ENCODE results near the gene SPON2.

The SPON2 gene

DNA sequence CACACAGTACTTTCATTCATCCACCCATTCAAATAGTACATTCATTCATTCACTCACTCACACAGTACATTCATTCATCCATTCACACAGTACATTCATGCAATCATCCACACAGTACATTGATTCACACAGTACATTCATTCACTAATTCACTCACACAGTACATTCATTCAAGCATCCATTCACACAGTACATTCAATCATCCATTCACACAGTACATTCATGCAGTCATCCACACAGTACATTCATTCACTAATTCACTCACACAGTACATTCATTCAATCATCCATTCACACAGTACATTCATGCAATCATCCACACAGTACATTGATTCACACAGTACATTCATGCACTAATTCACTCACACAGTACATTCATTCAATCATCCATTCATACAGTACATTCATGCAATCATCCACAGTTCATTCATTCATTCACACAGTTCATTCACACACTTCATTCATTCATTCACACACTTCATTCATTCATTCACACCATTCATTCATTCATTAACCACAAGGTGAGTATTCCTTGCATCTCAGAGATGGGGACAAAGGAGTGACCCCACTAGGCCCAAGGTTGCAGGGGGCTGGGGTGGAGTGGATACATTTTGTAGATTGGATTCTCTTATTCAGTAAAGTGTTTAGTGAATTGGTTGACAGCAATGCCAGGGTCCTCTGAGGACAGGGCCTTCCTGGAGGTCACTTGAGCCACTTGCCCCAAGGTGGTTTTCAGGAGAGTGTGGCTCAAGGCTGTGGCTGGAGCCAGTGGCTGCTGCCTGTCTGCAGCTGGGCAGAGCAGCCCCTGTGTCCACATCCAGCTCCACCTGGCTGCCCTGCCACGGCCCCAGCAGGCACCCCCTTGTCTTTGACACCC, 4.3 kb upstream of the SPON2 start:
- TF ChIP-seq, protein P1, sequence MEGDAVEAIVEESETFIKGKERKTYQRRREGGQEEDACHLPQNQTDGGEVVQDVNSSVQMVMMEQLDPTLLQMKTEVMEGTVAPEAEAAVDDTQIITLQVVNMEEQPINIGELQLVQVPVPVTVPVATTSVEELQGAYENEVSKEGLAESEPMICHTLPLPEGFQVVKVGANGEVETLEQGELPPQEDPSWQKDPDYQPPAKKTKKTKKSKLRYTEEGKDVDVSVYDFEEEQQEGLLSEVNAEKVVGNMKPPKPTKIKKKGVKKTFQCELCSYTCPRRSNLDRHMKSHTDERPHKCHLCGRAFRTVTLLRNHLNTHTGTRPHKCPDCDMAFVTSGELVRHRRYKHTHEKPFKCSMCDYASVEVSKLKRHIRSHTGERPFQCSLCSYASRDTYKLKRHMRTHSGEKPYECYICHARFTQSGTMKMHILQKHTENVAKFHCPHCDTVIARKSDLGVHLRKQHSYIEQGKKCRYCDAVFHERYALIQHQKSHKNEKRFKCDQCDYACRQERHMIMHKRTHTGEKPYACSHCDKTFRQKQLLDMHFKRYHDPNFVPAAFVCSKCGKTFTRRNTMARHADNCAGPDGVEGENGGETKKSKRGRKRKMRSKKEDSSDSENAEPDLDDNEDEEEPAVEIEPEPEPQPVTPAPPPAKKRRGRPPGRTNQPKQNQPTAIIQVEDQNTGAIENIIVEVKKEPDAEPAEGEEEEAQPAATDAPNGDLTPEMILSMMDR (IDR thresholded peaks at IDR 0.05; ENCODE audit: low read depth, low read length, missing control alignments), result no peak
- H3K4me3 ChIP-seq (ENCODE audit: low read depth, low read length), result no peak overlapping the region
- DNase-seq (ENCODE audit: low read depth), result no peak

DNA sequence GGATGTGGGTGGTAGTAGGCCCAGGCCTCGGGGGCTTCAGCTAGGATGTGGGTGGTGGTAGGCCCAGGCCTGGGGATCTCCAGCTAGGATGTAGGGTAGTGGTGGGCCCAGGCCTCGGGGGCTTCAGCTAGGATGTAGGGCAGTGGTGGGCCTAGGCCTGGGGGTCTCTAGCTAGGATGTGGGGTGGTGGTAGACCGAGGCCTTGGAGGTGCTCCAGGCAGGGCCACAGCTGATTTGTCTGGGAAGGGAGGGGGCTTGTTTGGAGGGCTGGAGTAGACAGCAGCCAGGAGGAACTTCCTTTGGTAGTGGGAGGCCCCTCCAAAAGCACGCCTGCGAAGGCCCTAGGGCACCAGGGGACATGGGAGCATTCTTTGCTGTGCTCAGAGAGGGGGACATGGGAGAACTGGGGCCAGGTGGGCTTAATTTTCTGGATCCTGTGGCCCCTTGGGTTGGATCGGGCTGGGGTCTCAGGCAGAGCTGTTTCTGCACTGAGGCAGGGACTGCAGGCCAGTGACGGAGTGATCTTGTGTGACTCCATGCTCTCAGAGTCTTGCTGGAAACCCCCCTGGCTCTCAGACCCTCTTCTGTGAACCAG, 3.3 kb upstream of the SPON2 start:
- no peak overlapping the region for H3K4me3 ChIP-seq (ENCODE audit: low read depth, low read length)
- DNase-seq (ENCODE audit: low read depth), result no peak
- TF ChIP-seq, protein P1 (IDR thresholded peaks at IDR 0.05; ENCODE audit: low read depth, low read length, missing control alignments), result no peak

DNA sequence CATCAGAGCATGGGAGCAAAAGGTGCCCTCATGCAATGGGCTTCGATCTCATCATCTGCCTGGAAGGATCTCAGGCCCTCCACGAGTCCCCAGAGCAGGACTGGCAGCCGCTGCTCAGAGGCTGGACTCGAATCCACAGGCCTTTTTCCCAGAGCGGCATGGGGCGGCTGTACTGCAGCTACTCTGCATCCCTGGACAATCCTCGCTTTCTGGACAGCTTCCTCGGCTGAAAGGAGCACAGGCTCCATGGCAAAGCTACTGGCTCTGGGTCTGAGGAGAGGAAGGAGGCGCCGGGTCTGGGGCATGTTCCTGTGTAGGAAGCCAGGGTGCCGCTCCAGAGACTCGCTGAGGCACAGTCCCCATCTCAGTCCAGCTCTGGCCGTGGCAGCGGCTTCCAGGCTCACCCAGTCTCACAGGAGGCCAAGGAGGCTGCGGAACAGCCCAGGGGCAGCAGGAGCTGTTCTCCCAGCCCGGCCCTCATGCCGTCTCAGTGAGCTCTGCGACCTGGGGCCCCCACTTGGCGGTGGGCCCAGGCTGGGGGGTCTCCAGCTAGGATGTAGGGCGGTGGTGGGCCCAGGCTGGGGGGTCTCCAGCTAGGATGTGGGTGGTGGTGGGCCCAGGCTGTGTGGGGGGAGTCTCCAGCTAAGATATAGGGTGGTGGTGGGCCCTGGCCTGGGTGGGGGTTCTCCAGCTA, 2.7 kb upstream of the SPON2 start:
- no peak for DNase-seq (ENCODE audit: low read depth)
- H3K4me3 ChIP-seq (ENCODE audit: low read depth, low read length), result no peak overlapping the region
- TF ChIP-seq, protein P1 (IDR thresholded peaks at IDR 0.05; ENCODE audit: low read depth, low read length, missing control alignments), result no peak

DNA sequence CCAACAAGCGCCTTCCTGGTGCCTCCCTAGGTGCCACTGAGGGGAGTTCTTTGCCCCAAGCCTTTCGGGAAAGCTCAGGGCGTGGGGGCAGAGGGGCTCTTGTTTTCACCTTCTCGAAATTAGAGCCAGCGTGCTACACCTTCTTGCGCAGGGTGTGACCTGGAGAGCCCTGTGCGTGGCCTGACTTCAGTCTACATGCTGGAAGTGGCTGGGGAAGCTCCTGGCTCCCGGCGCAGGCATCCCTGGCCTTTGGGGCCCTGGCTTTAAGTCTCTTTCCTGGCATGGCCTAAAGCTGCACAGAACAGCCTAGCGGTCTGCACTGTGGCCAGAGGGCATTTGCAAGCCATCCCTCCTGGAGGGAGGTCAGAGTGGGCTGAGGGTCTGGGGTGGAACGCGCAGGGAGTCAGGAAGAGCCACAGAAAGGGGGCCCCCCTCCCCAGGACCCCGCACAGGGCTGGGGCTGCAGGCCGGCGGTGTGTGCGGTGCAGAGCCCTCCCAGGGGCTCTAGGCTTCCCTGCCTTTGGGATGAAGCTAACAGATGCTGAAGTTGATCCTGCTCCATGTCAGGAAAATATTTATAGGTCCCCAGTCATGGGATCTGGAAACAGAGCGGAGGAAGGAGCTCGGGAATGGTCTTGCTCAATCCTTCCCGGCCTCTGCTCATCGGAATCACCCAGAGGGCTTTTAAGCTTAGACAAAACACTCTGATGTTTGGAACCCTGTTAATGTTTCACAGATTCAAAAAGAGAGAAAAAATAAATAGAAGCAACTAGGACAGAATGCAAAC, 781 bp upstream of the SPON2 start:
- no peak overlapping the region for H3K4me3 ChIP-seq (ENCODE audit: low read depth, low read length)
- no peak for DNase-seq (ENCODE audit: low read depth)
- TF ChIP-seq, protein P1 (IDR thresholded peaks at IDR 0.05; ENCODE audit: low read depth, low read length, missing control alignments), result no peak

DNA sequence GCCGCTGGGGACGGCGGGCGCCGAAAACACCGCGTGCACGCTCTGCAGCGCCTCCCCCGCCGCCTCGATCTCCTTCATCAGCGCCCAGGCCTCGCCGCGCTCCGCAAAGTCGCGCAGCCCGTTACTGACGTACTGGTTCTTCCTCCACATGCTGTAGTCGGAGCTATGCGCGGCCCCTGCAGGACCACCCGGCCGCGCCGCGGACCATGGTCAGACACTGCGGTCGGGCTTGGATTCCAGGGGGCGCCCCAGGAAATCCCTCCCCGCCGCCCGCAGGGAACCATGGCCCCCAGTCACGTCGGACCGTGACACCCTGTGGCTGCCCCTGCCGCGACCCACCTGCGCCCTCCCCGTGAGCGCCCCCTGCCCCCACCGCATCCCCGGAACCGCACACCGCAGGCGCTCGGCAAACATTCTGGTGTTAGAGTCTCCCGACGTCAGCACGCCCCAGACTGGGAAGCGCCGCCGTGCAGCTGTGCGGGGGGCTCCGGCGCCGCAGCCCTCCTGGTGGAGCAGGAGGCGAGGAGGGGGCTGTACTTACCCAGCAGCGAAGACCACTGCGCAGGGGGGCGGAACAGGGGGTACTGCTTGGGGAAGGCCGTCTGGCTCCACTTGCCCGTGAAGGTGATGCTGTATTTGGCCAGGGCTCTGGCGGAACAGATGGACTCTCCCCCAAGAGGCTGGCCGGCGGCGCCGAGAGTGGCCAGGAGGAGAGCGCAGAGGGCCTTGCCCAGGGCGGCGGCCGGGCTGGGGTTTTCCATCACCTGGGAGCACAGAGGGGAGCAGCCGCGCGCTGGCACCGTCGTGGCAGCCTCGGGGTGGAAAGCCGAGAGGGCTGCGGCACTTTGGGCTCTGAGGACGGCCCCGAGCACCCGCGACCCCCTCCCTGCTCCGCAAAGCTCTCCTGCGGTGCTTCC, 814 bp downstream of the SPON2 start:
- TF ChIP-seq, protein P1 (IDR thresholded peaks at IDR 0.05; ENCODE audit: low read depth, low read length, missing control alignments), result no peak
- DNase-seq (ENCODE audit: low read depth), result no peak
- H3K4me3 ChIP-seq (ENCODE audit: low read depth, low read length), result no peak overlapping the region

DNA sequence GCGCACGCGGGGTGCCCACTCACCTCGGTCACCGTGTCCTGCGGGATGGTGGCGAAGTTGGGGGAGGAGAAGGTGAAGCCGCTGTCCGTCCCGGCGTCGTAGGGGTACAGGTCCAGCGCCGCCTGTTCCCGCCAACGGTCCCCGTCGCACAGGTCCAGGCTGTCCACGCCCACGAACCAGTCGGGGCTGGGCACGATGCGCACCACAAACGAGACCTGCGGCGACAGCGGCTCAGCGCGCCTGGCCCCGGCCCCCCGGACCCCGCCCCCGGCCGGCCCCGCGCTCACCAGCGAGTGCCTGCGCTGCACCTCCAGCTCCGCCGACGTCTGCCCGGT, 1.4 kb downstream of the SPON2 start:
- TF ChIP-seq, protein P1 (IDR thresholded peaks at IDR 0.05; ENCODE audit: low read depth, low read length, missing control alignments), result no peak
- no peak for DNase-seq (ENCODE audit: low read depth)
- H3K4me3 ChIP-seq (ENCODE audit: low read depth, low read length), result no peak overlapping the region
